ENCODE results near the gene PXK. TPM values are rescaled to one million over a fixed set of nuclear protein-coding genes. Genes with fewer than 3 reads are reported as not detected.
"Not testable (repeated sequence)": the region's sequence is repeated elsewhere in the genome, so short reads cannot be mapped to it uniquely, and the experiment has no call there.

PXK gene
- total RNA-seq, 1 donor from 2014 or later: 55.1 TPM

DNA sequence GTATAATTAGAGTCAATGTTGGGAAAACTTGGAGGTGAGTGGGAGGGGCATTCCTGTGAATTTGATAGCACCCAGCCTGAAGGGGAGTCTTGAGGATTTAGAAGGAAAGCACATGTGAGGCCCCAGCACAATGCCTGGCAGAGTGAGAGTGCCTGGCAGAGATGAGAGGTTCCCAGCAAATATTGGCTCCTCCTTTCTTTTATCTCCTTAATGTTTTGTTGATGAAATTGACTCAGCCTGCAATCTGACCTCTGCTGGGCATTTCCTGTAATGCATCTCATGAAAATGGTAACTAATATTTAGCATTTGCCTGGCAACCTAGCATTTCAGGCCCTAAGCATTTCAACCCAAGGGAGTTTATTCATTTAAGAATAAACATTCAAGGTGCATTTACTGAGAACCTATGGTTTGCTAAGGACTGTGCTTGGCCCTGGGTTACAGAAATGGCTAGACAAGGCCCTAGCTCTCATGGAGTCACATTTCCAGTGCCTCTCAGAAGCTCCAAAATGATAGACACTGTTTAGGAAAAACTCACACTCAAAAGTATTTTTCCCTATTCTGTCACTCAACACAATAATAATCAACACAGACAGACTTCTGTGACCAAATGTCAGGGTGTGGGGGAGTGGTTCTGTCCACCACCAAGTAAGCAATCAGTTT lies 82.0 kb downstream of the PXK start:
- intact Hi-C loops (cut with micrococcal nuclease): loop anchor here (1.0 kb wide), 8 partner anchors 19 to 227 kb away; partner anchors contain the start of genes ABHD6 and PDHB

DNA sequence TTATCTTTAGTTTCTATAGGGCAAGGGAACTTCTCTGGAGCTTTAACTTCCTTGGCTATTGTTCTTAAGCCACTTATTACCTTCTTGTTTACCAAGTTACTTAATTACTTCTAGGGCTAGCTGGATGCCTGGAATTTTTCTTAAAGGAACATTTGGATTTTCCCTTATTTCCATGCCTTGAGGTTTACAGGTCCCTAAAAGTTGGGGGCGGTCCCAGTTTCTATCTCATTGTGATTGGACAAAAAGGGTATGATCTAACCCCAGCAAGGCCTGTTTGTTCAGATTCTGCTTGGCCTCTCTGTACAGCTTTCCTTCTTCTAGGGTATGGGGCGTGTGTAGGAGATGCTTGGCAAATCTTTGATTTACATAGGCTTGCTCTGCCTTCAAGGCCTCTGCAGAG lies 83.5 kb downstream of the PXK start:
- intact Hi-C loops (cut with micrococcal nuclease): no loop called here

DNA sequence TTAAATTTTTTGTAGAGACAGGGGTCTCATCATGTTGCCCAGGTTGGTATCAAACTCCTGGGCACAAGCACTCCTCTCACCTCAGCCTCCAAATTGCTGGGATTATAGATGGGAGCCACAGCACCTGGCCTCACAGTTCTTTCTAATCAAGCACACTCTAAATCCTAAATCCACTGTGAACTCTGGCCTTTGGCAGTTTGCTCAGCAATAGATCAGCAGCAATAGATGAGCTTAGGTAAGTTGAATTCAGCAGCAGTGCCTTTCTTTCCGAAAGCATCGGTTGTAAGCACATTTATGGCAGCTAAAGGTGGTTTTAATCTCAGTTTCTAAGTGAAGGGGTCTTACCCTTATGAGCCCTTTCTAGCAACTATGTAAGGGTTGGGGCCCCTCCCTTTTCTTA lies 84.4 kb downstream of the PXK start:
- intact Hi-C loops (cut with micrococcal nuclease): no loop called here

DNA sequence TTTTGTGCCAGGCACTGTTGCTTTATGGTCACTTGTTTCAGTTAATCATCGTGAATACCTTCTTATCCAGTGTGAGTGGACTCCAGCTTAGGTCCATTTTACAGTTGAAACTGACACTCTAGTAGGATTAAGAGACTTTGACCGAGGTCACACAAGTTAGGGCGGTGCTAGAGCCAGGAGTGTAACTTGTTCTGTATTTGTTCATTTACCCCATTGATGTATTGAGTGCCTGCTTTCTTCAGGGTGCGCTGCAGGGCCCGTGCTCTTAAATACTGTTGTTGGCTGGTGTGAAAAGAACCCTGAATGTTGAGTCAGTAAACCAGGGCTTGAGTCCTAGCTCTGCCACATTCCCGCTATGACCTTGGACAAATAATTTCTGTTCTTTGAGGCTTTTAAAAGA lies 85.5 kb downstream of the PXK start:
- intact Hi-C loops (cut with micrococcal nuclease): no loop called here

DNA sequence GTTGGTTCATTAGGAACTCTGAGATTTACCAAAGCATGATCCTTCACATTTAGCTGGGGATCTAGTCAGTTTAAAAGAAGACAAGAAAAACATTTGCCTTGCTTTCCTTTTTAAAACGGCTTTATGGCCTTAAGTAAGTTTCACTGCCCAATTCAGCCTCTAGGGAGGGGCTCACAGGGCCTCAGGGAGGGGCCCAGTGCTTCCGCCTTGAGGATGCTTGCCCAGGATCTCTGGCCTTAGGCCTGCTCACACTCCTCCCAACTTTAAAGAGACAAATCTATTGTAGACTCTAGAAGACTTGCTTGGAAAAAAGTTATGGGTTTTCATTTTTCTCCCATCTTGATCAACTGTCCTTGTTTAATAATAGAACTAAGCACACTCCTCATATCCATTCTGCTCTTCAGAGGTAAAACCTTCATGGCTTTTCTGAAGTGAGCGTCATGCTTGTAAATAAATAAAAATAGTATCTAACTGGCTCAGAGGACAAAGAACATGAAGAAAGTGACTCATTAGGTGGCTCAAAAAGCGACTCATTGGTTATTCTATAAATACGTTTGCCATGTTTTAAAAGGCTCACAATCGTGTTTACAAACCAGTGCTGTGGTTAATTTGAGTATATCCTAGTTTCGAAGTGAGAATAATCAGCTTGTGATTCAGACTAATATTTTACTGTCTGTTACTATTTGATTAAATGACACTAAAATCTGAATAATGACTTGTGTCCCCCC lies 87.3 kb downstream of the PXK start:
- intact Hi-C loops (cut with micrococcal nuclease): no loop called here

DNA sequence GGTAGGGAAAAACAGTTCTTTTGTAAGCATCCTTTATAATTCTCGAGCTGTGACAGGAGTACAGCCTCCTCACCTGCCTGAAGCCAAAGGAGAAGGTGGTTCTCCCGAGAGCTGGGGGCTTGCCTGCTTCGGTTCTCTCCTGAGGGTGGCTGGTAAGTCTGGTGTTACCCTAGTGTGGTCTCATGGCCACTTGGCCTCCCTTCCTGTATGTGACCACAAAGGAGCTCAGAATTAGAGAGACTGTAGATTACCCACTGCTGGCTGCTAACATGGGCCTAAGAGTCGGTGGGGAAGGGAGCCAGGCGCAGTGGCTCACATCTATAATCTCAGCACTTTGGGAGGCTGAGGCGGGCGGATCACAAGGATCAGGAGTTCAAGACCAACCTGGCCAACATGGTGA lies 88.3 kb downstream of the PXK start:
- intact Hi-C loops (cut with micrococcal nuclease): no loop called here

DNA sequence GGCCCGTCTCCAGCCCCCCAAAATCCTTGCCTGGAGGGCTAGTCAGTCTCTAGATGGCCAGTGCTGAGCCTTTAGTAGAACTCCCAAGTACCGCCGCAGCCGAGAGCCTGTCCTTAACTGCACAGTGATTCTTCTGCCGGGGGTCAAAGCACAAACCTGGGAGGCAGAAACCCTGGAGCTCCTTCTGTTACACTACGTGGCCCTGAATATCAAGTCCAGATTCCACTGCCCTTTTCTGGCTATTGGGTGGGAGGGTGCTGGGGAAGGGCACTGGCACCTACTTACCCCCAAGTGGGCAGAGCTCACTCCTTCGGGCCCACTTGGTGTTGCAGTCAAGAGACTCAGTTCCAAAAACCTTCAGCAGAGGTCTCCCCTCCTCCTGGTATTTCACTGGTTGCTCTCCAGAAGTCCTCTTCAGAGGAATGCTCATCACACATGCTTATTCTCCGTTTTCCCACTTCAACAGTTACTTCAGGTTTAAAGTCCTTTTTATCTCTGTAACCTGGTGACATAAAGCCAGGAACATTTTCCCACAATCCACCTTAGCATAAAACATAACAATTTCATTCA lies 90.1 kb downstream of the PXK start:
- intact Hi-C loops (cut with micrococcal nuclease): loop anchor here (2.0 kb wide), 1 partner anchor 110 kb away; no protein-coding TSS in a partner anchor

DNA sequence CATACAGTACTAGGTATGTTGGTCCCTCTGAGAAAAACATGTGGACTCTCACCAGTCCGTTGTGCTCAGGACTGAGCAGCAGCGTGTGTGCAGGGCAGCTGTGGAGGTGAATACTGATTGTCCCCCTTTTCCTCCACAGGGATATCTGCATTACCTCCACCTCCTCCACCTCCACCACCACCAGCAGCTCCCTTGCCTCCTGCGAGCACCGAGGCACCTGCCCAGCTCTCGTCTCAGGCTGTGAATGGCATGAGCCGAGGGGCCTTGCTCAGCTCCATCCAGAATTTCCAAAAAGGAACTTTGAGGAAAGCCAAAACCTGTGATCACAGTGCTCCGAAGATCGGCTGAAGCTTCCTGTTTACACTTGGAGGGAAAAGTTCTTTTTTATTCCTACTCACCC lies 91.9 kb downstream of the PXK start:
- intact Hi-C loops (cut with micrococcal nuclease): no loop called here

DNA sequence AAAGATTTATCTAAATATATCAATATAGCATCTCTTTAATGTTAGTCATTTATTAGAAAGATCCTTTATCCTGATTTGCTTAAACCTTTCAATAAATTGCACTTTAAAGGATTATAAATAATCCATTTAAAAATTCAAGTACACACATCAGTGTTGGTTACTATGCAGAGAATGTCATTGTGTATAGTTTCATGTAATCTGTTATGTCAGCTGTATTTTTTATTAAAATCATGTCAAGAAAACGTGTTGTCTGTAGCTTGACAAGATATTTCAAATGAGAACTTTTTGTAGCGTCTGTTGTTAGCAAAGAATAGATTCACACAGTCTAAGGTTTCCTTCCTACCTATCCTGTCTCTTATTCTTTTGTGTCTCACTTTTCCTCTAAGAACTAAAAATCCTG lies 93.1 kb downstream of the PXK start:
- intact Hi-C loops (cut with micrococcal nuclease): no loop called here

DNA sequence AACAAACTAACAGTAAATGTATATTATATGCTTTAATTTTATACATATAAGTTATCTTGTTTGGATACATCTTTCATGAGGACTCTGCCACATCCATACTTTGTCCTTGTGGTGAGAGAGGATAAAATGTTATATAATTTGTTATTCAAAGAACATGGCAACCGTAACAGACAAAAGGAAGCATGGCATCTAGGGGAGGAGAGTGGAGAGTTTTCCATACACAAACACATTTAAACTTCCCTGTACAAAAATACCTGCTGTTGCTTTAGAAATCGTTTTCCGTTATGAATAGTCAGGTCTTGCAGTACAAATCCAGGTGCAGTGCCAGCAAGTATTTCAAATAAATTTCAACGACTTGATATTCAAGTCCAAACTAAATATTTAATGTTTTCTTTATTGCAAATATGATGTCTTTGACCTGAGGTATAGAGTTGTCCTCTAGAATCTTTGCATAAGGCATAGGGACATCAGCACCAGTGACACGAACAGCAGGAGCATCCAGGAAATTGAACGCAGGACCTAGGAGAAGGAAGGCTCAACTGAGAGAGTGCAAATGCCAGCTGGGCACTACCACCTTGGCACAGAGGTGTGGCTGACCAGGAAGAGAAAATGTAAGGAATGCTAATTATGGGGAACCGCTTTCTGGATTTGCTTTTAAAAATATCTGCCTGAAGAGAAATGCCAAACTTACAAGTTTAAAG lies 95.1 kb downstream of the PXK start:
- intact Hi-C loops (cut with micrococcal nuclease): no loop called here

DNA sequence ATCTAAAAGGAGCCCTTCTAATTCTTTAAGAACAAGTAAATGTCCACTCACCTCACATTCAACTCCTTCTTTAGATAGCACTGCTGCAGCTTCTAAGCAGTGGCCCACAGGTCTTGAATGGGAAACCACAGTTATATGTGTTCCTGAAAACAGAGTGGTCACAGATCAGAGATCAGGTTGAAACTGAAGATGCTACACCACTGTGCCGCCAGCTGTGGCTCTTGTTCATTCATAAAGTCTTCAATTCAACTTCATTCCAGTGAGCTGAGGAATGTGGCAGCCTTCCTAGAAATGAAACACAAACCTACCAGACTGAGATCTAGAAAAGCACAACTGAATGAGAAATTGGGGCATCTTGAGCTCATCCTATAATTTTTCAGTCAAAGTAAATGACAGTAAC lies 97.0 kb downstream of the PXK start:
- intact Hi-C loops (cut with micrococcal nuclease): loop anchor here (5.0 kb wide), 2 partner anchors 242 to 623 kb away; partner anchors contain the start of gene CFAP20DC

DNA sequence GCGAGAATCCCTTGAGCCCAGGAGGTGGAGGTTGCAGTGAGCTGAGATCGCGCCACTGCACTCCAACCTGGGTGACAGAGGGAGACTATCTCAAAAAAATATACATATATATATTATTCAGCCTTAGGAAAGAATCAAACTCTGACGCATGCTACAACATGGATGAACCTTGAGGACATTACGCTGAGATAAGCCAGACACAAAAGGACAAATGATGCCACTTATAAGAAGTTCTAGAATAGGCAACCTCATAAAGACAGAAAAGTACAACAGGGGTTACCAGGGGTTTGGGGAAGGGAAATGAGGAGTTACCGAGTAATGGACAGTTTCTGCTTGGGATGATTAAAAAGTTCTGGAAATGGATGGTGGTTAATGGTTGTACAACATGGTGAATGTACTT lies 100.2 kb downstream of the PXK start:
- intact Hi-C loops (cut with micrococcal nuclease): loop anchor here (1.0 to 5.0 kb wide), 12 partner anchors 19 to 836 kb away; partner anchors contain the start of genes ABHD6, ARF4, CFAP20DC and HTD2

DNA sequence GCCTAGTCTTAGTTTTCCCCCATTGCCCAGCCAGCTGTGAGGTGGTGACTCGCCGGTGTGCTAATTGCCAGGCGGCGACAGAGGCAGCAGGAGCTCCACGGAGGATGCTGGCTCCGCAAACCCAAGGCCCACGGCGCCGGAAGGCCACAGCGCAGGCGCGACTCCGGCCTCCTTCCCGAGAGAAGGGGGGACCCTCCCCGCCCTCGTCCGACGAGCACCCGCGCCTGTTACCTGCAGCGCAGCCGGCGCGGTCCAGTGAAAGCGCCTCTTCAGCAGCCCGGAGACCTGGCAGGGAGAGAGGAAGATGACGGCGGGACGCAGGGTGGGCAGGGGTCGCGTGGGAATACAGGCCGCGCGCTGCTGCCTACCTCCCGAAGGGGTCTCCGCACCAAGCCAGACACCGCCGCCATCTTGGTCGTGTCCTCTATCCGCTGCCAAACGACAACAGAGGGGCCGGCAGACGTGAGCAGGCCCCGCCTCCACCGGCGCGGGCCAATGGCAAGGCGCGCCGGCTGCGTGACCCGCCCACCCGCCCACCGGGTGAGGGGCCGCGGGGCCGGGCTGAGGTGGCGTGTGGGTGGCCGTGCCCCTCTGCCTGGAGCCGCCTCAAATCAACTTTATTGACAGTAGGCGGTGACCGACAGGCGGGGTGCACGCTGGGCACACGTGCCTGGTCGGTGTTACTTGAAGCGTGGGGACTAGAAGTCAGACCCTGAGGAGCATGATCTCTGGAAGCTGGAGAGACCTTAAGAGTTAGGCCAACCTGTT lies 100.9 kb downstream of the PXK start, which contains the start of gene PDHB:
Gene PDHB (minus strand): TSS at position 433 of the 768 bp plus-strand sequence. CDS start 23 bp downstream, at position 410.
- intact Hi-C loops (cut with micrococcal nuclease): loop anchor here (1.0 to 5.0 kb wide), 12 partner anchors 19 to 837 kb away; partner anchors contain the start of genes ABHD6, ARF4, CFAP20DC and HTD2

DNA sequence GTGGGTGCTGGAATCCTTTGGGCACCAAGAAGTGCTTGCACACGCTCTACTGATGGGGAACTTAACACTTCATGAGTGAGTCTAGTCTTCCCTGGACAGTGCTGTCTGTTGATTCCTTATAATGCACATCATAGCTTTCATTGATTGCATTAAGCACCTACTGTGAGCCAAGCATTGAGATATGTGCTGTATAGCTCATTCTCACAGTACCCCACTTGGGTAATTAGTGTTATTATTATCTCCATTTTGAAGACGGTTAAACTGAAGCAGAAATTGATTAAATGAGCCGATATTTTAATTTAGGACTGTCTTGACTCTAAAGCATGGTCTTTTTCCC lies 101.4 kb downstream of the PXK start:
- intact Hi-C loops (cut with micrococcal nuclease): loop anchor here (5.0 kb wide), 2 partner anchors 247 to 618 kb away; partner anchors contain the start of gene CFAP20DC

DNA sequence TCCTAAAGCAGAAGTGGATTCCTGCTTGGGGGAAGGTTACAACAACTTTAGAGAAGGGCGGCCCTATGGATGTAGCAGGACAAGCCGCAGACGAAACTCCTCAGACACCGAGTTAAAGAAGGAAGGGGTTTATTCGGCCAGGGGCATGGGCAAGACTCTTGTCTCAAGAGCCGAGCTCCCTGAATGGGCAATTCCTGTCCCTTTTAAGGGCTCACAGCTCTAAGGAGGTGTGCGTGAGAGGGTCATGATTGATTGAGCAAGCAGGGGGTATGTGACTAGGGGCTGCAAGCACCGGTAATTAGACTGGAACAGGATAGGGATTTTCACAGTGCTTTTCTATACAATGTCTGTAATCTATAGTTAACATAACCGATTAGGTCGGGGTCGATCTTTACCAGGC lies 101.8 kb downstream of the PXK start:
- intact Hi-C loops (cut with micrococcal nuclease): loop anchor here (5.0 kb wide), 2 partner anchors 247 to 618 kb away; partner anchors contain the start of gene CFAP20DC

DNA sequence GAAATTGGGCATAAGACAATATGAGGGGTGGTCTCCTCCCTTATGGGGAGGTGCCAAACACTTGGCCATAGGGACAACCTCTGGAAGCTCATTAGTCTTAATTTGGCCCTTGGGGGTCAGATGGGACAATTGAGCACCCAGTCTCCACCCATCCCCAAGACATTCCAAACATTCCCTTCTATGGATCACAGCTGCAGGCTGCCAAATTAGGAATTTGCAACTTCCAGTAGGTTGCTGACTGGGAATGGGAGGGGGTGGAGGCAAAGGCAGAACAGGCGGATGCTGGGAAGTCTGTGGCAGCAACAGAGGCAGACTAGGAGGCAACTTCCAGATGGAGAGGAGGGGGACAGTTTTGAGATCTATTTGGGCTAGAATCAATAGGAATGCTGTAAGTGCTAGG lies 102.3 kb downstream of the PXK start:
- intact Hi-C loops (cut with micrococcal nuclease): loop anchor here (5.0 kb wide), 2 partner anchors 248 to 617 kb away; partner anchors contain the start of gene CFAP20DC

DNA sequence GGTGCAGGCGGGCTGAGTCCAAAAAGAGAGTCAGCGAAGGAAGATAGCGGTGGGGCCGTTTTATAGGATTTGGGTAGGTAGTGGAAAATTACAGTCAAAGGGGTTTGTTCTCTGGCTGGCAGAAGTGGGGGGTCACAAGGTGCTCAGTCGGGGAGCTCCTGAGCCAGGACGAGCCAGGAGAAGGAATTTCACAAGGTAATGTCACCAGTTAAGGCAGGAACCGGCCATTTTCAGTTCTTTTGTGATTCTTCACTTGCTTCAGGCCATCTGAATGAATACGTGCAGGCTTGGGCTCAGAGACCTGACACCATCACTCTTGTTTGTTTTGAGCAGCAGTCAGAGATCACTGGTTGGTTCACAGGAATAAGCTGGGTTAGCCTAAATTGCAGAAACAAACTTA lies 104.6 kb downstream of the PXK start:
- intact Hi-C loops (cut with micrococcal nuclease): not testable (repeated sequence)

DNA sequence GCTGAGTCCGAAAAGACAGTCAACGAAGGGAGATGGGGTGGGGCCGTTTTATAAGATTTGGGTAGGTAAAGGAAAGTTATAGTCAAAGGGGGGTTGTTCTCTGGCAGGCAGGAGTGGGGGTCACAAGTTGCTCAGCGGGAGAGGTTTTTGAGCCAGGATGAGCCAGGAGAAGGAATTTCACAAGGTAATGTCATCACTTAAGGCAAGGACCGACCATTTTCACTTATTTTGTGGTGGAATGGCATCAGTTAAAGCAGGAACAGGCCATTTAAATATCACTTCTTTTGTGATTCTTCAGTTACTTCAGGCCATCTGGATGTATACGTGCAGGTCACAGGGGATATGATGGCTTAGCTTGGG lies 108.3 kb downstream of the PXK start:
- intact Hi-C loops (cut with micrococcal nuclease): not testable (repeated sequence)

DNA sequence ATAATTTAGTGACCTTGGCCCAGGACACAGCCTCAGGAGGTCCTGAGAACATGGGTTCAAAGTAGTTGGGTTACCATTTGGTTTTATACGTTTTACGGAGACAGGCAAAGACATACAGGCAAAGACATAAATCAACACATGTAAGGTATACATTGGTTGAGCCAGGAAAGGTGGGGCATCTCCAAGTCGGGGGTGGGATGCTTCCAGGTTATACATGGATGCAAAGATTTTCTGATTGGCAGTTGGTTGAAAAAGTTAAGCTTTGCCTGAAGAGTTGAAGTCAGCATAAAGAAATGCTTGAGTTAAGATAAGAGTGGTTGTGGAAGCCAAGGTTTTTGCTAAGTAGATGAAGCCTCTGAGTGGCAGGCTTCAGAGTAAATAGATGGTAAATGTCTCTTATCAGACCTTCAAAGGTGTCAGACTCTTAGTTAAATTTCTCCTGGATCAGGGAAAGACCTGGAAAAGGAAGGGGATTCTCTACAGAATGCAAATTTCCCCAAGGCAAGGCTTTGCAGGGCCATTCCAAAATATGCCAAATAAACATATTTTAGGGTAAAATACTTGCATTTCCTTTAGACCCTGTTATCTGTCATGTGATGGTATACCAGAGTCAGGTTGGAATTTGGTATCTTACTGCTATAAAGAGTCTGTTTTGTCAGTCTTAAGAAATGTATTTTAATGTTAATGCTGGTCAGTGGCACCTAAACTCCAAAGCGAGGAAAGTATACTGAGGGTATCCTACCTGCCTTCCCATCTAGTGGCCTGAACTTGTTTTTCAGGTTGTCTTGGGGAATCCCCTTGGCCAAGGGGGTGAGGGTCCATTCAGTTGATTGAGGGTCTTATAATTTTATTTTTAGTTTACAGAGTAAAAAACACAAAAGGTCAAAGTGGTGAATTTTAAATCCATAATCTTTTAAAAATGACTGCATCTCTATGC lies 109.1 kb downstream of the PXK start:
- intact Hi-C loops (cut with micrococcal nuclease): no loop called here

DNA sequence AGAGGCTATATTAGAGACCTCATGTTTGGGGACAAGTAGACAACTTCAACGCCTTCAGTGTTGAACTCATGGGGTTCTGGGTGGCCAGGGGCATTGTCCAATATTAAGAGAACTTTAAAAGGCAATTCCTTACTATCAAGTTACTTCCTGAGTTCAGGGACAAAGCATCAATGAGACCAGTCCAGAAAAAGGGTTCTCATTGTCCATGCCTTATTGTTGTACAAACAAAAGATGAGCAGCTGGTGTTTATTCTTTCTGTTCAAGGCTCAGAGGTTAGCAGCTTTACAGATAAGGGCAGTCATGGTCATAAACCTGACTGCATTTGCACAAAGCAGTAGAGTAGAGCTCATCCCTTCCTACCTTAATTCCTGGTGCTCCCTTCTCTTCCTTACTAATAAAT lies 119.5 kb downstream of the PXK start:
- intact Hi-C loops (cut with micrococcal nuclease): no loop called here

Data from T-helper 1 cell treated with Interleukin-12 subunit alpha and Interleukin-12 subunit beta and Interleukin-4 antibody, amounts not matched to agents 30 ng/mL and 1 ng/mL, for 36 hours (primary cell).